Panc1 (cell line): ENCODE data around the gene FUT2. TPM values are rescaled to one million over a fixed set of nuclear protein-coding genes. Genes with fewer than 3 reads are reported as not detected.
A peak's percentile ranks its signal among the peaks of the same experiment; 100 is the strongest.

ENCODE experiments used
- ATAC-seq: fragments of 200-7000 bp; cut with Tn5 transposase; 2 replicates; pipeline ENCODE4 v1.9.1; 2020; ENCODE audit warnings: mild to moderate bottlenecking, moderate library complexity
- BruUV-seq: library from RNA; stranded (reverse); fragments of 400-500 nt; replicated peaks from 2 replicates; lab custom pipeline; 2021; lab: Mats Ljungman, UMichigan
- CTCF ChIA-PET: fragments of 300-600 bp; sonication (Branson Sonifier 250); formaldehyde crosslinking; loops from one replicate; lab custom pipeline; 2022; ENCODE audit warnings: antibody characterized with exemption; lab: Charles Lee
- POLR2A ChIA-PET: fragments of 300-600 bp; sonication (Branson Sonifier 250); formaldehyde crosslinking; loops from one replicate; lab custom pipeline; 2022; ENCODE audit warnings: antibody characterized with exemption; lab: Charles Lee
- DNase-seq: peaks from one replicate; pipeline ENCODE4 v3.0.0-alpha.2; 2010; ENCODE audit warnings: low read depth, low spot score
- H3K27ac ChIP-seq: 2 replicates; pipeline ENCODE4 v1.5.1; 2011; ENCODE audit warnings: mild to moderate bottlenecking, low read length, inconsistent platforms
- H3K27me3 ChIP-seq: fragments of 200-500 bp; sonication (Bioruptor generic); 2 replicates; pipeline ENCODE4 v1.6.0; 2014; ENCODE audit warnings: low read length, inconsistent platforms; ENCODE audit not compliant: control insufficient read depth, insufficient read depth
- H3K36me3 ChIP-seq: fragments of 200-500 bp; sonication (Bioruptor generic); 2 replicates; pipeline ENCODE4 v1.5.1; 2014; ENCODE audit warnings: inconsistent platforms, mild to moderate bottlenecking, low read length, moderate library complexity; ENCODE audit not compliant: control insufficient read depth, insufficient read depth
- H3K4me1 ChIP-seq: 2 replicates; pipeline ENCODE4 v1.5.1; 2011; ENCODE audit warnings: inconsistent platforms, mild to moderate bottlenecking, low read length, moderate library complexity; ENCODE audit not compliant: control insufficient read depth, insufficient read depth
- H3K4me3 ChIP-seq, 2 experiments: 2 replicates each; pipeline ENCODE4 v1.5.1; 2011 to 2012; ENCODE audit warnings: low read depth in 2 of 2, low read length in 2 of 2, mild to moderate bottlenecking in 2 of 2, inconsistent platforms in 1 of 2, moderate library complexity in 1 of 2
- H3K9me3 ChIP-seq: fragments of 200-500 bp; sonication (Bioruptor generic); 2 replicates; pipeline ENCODE4 v1.5.1; 2014; ENCODE audit warnings: low read depth, mild to moderate bottlenecking, inconsistent platforms, low read length, moderate library complexity; ENCODE audit not compliant: control insufficient read depth, insufficient read depth
- CTCF ChIP-seq: fragments of 450-650 bp; IDR thresholded peaks from 2 replicates; pipeline ENCODE4 v1.5.1; 2017; ENCODE audit warnings: mild to moderate bottlenecking
- POLR2AphosphoS5 ChIP-seq: IDR thresholded peaks from 2 replicates; pipeline ENCODE4 v1.6.1; 2012; ENCODE audit warnings: mild to moderate bottlenecking, low read depth, low read length, moderate library complexity
- REST ChIP-seq, 2 experiments: IDR thresholded peaks; 2 replicates each; pipeline ENCODE4 v1.6.1; 2011 to 2012; ENCODE audit warnings: low read depth in 2 of 2, control low read depth in 1 of 2, low read length in 1 of 2, mild to moderate bottlenecking in 1 of 2, moderate library complexity in 1 of 2; ENCODE audit not compliant: insufficient read depth in 1 of 2
- SIN3A ChIP-seq: IDR thresholded peaks from 2 replicates; pipeline ENCODE4 v1.6.1; 2012; ENCODE audit warnings: low read depth, mild to moderate bottlenecking, low read length, moderate library complexity, borderline replicate concordance; ENCODE audit not compliant: insufficient read depth
- TCF7L2 ChIP-seq: IDR thresholded peaks from 2 replicates; pipeline ENCODE4 v1.6.1; 2011; ENCODE audit warnings: mild to moderate bottlenecking, low read depth, low read length, inconsistent platforms
- in situ Hi-C: cut with HindIII; loops from 2 replicates; pipeline ENCODE4 v1.10.0; 2016; ENCODE audit warnings: low sequenced_read_pairs, low pct_unique_long_range_greater_than_20kb
- intact Hi-C: fragments of 100-400 bp; cut with micrococcal nuclease; formaldehyde crosslinking; loops from one replicate; pipeline ENCODE4 v1.10.0; 2022; ENCODE audit not compliant: unreplicated experiment
- total RNA-seq: library from RNA; stranded (reverse); gene quantifications from one replicate; pipeline ENCODE4 v1.2.1, GENCODE V29; 2021; ENCODE audit not compliant: unreplicated experiment

The FUT2 gene
- total RNA-seq, 1 experiment from 2014 or later = 0.08 TPM

- intact Hi-C loops (no loop called here), in situ Hi-C loops (no loop called here)
- Histone ChIP-seq H3K36me3 (no peaks in the 10 kb centered on the region; the same call in 1 of the 2 replicates), H3K9me3 (no peaks in the 10 kb centered on the region), H3K4me3 (no peak overlapping the region), H3K4me1 (no peaks in the 10 kb centered on the region; the same call in 1 of the 2 replicates), H3K27ac (no peak overlapping the region), H3K27me3 (no peaks in the 10 kb centered on the region)
- DNase-seq (no peak), ATAC-seq (no peak)
- ChIA-PET CTCF (no interaction called here), POLR2A (no interaction called here)
- no TSS peak for BruUV-seq
- TF ChIP-seq TCF7L2 = no peak
- TF ChIP-seq POLR2AphosphoS5 = no peak
- no peak for TF ChIP-seq CTCF
- TF ChIP-seq SIN3A = no peak
- TF ChIP-seq REST (IDR thresholded peaks at IDR 0.05; ENCODE audit: insufficient read depth in 1 of 2, low read depth in 2 of 2, low read length in 1 of 2) = no peak
Observed at GRCh38 chr19:48718711-48719231, 23.0 kb downstream of the FUT2 start.

GRCh38 chr19:48719263-48720171, 23.7 kb downstream of the FUT2 start, which contains the start of gene MAMSTR:
Gene MAMSTR (minus strand): TSS chr19:48719725. CDS start chr19:48719031, 694 bp downstream.
- ChIA-PET POLR2A (no interaction called here), CTCF (no interaction called here)
- ATAC-seq (no peak), DNase-seq (no peak)
- Histone ChIP-seq H3K4me1 (no peaks in the 10 kb centered on the region; the same call in 1 of the 2 replicates), H3K27me3 (no peaks in the 10 kb centered on the region), H3K4me3 (peak within 1 kb of the TSS; percentile 61), H3K9me3 (no peaks in the 10 kb centered on the region), H3K36me3 (no peaks in the 10 kb centered on the region), H3K27ac (no peak within 1 kb of the TSS)
- no TSS peak for BruUV-seq
- in situ Hi-C loops (no loop called here), intact Hi-C loops (no loop called here)
- no peak for TF ChIP-seq REST (IDR thresholded peaks at IDR 0.05; ENCODE audit: insufficient read depth in 1 of 2, low read depth in 2 of 2, low read length in 1 of 2)
- no peak for TF ChIP-seq POLR2AphosphoS5
- no peak for TF ChIP-seq SIN3A
- TF ChIP-seq TCF7L2 = no peak
- no peak for TF ChIP-seq CTCF
